CD4-positive, alpha-beta T cell treated with Interleukin-4 for 4 hours (primary cell): ENCODE measurements around the gene ATP8B1.
"Not testable (repeated sequence)": the region's sequence is repeated elsewhere in the genome, so short reads cannot be mapped to it uniquely, and the experiment has no call there.

Experiments
- DNase-seq: peaks from one replicate; pipeline ENCODE4 v3.0.0-alpha.2; 2020

The ATP8B1 gene

DNA sequence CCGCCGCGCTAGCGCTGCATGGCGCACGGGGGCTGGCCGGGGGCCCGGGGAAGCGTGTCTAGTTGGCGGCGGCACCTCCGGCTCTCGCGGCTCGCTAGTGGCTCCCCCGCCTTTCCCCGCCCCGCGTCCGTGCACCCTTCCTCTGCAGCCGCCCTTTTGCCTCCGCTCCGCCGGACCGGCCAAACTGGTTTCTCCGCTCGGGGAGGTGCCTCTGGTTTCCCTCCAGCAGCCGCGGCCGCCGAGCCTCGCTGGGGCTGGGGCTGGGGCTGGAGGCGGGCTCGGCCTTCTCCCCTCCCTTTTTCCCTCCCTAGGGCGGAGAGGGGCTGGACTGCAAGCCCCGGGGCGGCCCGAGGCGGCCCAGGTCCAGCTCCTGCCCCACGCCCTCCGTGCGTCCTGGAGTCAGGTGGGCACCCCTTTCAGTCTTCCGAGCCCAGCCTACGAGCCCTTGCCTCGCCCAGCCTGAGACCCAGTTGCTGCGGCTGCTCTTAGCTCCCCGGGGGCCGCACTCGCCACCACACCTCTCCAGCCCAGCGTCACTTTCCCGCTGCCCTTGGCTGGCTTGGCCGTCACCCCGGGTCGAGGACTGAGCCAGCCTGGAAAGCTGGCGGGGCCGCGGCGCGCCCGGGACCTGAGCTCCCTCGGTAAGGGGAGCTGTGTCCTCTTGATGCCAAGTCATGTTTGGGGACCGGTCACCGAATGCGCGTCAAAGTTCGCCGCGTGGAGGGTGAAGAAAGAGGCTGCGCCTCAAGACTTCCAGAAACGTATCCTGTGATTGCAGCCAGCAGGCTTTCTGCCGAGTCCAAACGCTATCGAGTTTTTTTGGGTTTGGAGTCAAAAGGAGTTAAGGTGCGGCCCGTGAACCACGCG lies at the start of gene ATP8B1:
TSS of gene ATP8B1 (minus strand) at position 213 of the 867 bp plus-strand sequence. CDS start 71,508 bp downstream, outside the sequence.
- no peak for DNase-seq

DNA sequence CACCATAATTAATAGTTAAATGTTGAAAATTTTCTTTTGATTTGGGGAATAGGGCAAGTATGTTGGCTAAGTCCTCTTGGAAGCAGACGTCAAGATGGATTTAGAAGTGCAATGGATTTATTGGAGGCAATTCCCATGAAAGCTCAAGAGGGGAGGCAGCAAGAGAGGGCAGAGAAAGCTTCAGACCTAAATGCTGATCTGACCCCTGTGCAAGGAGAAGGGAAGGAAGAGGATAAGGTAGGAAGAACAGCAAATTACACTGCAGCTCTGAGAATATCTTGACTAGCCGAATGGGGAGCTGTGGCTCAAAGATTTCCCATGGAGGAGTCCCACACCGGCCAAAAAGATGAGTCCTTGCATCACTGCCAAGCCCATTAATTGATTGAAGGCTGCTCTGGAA lies 46.9 kb upstream of the ATP8B1 start:
- DNase-seq, result no peak

DNA sequence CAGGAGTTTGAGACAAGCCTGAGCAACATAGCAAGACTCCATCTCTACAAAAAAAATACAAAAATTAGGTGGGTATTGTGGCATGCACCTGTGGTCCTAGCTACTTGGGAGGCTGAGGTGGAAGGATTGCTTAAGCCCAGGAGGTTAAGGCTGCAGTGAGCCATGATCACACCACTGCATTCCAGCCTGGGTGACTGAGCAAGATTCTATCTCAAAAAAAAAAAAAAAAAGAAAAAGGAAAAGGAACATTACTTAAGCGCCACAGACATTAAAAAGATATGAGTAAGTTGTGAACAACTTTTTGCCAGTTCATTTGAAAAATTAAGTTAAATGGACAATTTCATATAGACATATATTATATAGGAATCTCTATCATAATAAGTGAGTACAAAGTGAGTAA lies 45.3 kb upstream of the ATP8B1 start:
- not testable (repeated sequence) for DNase-seq

DNA sequence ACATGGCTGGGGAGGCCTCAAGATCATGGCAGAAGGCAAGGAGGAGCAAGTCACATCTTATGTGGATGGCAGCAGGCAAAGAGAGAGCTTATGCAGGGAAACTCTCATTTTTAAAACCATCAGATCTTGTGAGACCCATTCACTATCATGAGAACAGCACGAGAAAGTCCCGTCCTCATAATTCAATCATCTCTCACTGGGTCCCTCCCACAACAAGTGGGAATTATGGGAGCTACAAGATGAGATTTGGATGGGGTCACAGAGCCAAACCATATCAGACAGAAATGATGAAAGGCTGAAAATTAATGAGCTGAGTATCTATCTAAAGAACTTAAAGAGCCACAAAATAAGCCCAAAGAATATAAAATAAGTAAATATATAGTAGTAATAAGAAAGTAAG lies 44.3 kb upstream of the ATP8B1 start:
- not testable (repeated sequence) for DNase-seq

DNA sequence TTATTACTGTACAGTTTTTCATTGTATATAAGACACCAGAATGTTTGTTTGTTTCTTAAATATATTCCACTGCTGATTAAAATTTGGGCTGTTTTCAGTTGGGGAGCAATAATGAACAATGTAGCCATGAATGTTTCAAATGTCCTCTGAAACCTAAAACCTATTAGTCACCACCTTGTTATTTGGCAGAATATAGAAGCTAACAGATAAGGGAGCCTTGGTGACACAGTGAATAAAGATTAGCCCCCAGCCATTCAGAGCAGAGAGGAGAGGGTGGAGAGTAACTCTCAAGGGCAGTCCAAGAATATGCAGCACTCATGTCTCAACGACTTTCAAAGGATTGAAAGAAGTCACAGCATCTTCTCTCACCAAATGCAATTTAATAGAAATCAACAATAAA lies 43.1 kb upstream of the ATP8B1 start:
- no peak for DNase-seq

DNA sequence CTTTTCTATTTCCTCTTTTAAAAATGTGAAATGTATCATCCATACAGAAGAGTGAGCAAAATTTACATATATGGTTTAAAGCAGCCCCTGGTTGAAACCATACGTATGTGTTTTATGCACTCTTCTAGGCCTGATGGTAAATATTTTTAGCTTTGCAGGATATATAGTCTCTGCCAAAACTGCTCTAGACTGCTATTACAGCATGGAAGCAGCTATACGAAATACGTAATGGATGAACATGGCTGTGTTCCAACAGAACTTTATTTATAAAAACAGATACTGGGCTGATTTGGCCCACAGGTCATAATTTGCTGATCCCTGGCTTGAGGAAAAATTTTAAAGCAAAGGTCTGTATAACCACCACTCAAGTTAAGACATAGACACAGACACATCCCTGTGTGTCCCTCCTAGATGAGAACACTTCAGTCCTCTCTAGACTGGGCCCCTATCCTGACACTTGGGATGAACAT lies 42.5 kb upstream of the ATP8B1 start:
- DNase-seq, result no peak

DNA sequence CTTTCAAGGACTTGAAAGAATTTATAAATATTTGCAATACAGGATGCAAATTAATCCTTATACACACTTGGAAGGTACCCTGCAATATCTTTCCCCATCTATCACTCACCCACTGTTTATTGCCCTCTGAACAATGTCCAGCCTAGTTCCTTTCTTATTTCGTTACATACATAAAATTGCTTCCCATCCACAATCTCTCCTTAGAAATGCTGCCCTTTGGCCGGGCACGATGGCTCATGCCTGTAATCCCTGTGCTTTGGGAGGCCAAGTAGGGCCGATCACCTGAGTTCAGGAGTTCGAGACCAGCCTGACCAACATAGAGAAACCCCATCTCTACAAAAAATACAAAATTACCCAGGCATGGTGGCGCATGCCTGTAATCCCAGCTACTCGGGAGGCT lies 41.2 kb upstream of the ATP8B1 start:
- no peak for DNase-seq

DNA sequence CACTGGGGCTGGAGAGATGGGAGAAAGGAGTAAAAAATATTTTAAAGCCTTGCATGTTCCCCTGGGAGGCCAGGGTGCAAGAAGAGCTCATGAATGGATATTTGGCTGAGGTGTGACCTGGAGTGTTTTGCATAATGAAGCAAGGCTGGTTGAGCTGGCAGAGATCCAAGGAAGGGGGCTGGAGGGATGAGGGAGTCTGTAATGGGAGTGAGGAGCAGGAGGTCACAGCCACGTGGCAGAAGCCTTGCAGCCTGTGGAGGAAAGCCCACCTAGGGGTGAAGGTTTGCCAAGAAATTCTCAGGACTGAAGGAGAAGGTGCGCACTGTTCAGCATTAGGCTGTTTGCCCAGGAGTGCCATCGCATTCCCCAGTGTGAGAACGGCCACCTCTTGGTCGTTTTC lies 40.3 kb upstream of the ATP8B1 start:
- DNase-seq, result no peak

DNA sequence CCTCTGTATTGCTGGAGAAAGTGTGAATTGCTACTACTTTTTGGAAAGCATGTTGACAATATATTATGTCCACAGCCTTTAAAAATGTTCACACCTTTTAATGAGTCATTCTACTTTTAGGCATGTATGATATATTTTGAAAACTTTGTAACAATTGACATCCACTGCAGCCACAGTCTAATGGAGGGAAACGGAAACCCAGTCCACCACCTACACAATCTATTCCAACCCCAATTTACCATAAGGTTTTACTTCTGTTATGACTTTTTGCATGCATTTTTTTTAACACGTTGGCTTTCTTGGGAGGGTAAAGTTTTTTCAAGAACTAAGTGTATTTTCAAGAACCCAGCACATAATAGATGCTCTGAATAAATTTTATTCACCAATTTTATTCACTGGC lies 38.5 kb upstream of the ATP8B1 start:
- DNase-seq, result no peak

DNA sequence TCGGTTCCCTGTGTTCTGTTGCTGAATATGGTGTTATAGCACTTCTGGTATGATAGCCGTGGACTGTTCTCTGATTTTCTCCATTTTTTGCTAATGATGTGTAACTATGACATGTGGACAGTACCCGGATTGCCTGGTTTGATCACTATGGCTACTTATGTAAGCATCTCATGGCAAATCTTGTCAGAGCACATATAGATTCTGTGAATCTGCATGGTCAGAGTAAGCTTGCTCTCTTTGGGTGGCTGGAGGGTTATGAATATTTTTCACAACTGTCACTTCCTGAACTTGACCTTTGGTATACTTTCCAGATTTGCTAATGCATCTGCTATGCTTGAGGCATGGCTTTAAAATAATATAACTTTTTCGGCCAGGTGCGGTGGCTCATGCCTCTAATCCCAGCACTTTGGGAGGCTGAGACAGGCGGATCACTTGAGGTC lies 36.8 kb upstream of the ATP8B1 start:
- no peak for DNase-seq

DNA sequence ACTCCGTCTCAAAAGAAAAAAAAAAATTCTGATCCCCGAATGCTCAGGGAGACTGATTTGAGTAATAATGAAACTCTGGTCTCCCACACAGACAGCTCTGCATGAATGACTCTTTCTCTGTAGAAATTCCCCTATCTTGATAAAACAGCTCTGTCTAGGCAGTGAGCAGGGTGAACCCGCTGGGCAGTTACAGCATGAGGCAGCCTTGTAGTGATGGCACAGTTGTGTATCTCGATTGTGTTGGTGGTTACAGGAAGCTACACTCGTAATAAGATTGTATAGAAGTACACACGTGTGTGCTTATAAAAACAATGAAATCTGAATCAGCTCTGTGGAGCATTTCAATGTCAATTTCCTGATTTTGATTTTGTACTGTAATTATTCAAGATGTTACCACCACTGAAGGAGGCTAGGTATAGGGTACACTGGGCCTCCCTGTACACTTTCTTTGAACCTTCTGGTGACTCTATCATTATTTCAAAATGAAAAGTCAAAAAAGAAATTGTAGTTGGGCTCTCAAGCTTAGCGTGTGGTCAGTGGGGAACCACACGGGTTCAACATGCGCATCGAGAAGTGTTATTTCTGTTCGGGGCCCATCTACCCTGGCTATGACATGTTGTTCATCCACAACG lies 34.9 kb upstream of the ATP8B1 start:
- no peak for DNase-seq

DNA sequence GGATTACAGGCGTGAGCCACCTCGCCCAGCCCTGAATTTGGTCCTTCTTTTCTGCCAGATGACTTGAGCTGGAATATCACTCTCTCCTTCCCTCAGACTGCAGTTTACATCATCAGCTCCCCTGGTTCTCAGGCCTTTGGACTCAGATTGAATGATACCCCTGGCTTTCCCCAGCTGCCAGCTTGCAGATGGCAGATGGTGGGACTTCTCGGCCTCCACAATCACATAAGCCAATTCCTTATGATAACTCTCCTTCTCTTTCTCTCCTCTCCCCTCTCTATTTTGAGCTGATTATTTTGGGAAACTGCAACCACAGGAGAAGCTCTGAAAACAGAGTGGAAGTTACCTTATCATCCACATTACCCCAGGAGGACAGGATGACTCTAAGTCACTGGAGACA lies 33.4 kb upstream of the ATP8B1 start:
- no peak for DNase-seq

DNA sequence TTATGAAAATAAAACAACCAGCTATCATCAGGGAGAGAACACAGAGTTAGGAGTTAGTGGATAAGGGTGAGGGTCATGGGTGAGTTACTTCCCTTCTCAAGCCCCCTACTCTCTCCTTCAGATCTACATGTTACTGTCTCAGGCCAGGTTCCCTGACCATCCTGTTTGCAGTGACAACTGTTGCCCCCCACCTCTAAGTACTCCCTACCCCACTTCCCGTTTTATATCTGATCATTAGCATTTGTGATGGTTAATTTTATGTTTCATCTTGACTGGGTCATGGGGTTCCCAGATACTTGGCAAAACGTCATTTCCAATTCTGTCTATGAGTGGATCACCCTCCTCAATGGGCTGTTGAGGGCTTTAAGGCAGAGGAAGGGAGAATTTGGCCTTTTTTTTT lies 32.8 kb upstream of the ATP8B1 start:
- no peak for DNase-seq

DNA sequence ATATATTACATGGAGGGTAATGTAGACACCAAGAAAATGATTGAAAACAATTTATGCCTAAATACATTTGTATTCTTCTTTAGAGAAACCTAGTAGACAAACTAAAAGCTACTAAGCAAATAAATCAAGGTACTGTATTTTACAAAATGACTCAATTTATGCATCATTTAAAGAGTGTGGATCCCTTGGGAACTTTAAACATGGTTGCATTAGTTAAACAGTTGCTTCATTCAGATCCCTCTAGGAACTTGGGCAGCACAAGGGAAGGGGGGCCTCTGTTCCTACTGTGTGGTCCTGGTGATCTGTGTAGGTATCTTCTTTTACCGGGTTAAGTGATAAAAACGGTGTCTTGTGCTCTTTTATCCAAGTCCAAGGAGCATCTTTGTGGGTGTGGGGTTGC lies 31.5 kb upstream of the ATP8B1 start:
- no peak for DNase-seq

DNA sequence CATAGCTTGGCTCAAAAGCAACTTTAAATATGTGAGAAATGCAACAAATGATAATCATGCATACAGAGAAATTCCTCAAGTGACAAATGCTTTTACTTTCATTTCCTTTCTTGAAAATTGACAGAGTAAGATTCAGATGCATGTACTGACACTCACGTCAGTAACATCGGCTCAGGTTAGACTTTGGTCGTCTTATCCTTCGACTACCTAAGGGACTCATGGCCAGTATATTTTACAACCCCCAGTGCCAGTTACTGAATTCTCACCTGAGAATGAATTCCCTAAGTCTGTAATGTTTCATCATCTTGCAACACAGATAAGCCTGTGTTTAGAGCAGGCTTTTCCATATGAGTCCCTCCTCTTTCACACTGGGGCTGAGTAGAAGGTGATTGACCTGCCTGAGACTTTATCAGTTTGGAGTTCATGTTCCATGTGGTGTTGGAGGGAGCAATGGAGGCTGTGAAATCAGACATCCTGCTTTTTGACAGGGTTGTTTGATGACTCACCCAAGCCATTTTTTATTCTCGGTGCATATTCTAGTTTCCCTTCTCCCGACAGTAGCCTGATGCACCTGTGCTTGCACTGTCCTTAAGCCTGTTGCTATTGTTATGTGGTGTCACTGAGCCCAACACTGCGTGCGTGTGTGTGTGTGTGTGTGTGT lies 30.5 kb upstream of the ATP8B1 start:
- peak; percentile 8 for DNase-seq

DNA sequence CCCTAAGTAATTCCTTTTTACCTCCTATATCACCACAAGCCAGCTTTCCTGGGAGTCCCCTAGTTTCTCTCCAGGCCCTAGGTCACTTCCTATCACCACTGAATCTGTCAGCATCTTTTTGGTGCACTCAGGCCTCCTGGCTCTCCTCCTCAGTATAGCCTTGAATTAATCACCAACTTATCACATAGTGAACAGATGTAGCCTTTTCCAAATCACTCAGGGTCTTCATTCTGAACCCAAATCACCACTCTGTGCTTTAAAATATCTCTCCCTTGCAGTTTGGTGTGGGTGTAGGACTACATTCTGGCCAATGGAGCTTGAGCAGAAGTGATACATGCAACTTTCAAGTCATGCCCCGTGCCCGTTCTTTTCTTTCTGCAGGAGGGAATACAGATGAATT lies 29.6 kb upstream of the ATP8B1 start:
- no peak for DNase-seq

DNA sequence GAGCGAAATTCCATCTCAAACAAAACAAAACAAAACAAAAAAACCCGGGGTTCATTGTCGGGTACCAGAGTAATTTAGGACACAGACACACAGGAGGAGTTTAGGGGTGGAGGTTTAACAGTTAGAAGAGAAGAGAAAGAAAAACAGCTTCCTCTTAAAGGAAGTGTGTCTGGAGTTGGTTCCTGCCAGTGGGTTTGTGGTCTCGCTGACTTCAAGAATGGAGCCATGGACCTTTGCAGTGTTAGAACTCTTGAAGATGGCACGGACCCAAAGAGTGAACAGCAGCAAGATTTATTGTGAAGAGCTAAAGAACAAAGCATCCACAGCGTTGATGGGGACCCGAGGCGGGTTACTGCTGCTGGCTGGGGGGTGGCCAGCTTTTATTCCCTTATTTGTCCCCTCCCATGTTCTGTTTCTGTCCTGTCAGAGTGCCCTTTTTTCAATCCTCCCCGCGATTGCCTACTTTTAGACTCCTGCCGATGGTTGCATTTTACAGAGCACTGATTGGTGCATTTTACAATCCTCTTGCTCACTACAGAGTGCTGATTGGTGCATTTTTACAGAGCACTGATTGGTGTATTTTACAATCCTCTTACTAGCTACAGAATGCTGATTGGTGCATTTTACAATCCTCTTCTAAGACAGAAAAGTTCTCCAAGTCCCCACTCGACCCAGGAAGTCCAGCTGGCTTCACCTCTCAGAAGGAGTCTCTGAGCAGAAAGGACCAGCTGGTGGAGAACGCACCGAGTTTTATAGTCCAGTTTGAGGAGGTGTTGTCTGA lies 28.7 kb upstream of the ATP8B1 start:
- DNase-seq, result no peak

DNA sequence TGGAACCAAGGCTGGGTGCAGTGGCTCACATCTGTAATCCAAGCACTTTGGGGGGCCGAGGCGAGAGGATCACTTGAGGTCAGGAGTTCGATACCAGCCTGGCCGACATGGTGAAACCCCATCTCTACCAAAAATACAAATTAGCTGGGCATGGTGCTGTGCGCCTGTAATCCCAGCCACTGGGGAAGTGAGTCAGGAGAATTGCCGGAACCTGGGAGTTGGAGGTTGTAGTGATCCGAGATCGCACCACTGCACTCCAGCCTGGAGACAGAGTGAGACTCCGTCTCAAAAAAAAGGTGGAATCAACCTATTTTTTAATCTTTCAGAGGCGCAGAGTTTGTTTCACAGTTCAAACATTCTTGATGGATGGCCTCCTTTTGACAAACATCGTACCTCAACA lies 24.5 kb upstream of the ATP8B1 start:
- DNase-seq, result no peak

DNA sequence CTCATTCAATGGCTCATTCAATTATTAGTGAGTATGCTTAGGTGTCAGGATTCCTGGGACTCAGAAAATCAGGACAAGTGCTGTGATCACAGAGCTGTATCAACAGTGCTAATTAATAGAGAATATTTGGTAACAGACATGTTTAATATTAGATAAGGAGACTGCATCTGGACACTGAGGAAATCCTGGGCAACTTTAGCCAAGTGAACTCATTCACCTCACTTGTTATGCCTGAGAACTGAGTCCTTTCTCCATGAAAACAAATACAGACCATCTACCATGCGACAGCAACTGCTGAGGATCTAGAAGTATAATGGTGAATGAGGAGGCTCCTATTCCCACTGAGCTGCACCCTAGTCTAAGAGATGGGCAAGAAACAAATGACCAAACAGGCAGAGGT lies 23.1 kb upstream of the ATP8B1 start:
- DNase-seq, result no peak

DNA sequence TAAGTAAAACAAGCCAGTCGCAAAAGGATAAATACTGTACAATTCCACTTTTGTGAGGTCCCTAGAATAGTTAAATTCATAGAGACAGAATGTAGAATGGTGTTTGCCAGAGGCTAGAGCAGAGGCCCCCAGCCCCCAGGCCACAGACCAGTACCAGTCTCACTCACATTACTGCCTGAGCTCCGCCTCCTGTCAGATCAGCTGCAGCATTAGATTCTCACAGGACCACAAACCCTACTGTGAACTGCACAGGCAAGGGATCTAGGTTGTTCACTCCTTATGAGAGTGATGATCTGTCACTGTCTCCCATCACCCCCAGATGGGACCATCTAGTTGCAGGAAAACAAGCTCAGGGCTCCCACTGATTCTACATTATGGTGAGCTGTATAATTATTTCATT lies 17.5 kb upstream of the ATP8B1 start:
- DNase-seq, result not testable (repeated sequence)

DNA sequence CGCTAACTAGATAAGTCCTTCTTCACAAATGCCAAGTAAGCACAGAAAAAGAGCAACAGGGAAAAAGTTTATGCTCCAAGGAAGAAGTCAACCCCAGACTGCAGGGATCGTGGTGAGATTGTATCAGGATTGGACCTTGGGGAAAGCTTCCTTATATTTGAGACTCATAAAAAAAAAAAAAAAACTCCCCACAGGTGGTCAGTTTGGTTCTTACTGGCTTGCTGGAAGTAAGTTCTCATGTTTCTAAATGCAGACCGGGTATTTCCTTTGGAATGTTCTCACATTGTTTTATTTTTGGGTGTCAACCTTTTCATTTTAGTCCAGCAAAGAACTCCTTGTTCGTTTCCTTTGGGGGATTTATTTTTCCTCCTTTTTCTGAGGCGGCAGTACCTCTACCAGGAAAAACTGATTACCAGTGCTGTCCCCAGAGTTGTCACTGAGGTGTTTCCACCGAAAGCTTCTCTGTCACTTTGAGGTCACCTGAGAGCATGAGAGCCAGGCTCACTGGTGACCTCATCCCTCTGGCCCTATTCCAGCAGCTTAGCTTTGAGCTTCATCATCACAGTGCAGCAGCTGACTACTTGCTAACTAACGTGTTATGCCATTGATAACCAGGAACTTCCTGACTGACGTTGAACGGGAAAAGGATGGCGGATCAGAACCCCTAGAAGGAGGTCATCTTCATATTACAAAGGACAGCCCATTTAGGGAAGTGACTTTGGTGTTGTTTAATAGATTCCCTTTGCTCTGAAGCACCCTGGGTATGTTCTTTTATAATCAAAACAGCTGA lies 16.8 kb upstream of the ATP8B1 start:
- no peak for DNase-seq

DNA sequence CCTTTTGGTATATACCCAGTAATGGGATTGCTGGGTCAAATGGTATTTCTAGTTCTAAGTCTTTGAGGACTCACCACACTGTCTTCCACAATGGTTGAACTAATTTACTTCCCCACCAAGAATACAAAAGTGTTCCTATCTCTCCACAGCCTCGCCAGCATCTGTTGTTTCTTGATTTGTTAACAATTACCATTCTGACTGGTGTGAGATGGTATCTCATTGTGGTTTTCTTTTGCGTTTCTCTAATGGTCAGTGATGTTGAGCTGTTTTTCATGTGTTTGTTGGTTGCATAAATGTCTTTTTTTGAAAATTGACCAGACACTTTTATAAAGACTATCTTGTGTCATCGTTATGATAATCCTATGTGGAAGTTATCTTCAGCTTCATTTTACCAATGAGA lies 16.0 kb upstream of the ATP8B1 start:
- DNase-seq, result no peak
